Measurements from ENCODE around the gene PREX1. TPM values are rescaled to one million over a fixed set of nuclear protein-coding genes. Genes with fewer than 3 reads are reported as not detected.
A peak's percentile ranks its signal among the peaks of the same experiment; 100 is the strongest.

Gene PREX1
- total and polyA plus RNA-seq, 2 experiments from 2014 or later: 2.4 to 10.3 TPM

DNA sequence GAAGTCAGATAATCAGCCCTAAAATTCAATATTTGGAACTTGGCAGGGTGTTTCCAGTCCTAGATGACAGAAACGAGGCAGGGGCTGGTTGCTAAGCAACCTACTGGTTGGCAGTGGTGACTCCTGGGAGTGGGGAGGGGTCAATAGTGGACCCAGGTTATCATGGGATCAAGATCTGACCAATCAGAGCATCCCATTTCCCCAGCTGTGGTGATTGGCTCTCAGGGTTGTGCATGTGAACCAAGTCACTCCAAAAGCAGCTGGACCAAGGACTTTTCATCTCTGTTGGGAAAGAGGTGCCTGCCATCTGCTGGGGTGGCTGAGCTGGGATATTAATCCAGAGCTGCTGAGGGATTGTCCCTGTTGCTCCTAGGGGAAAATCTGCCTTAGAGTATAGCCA is 253.4 kb downstream of the PREX1 start:
- DNase-seq (ENCODE audit: low spot score) (peak; percentile 44), ATAC-seq (peak; percentile 44; the same call in 1 of the 3 replicates)
- Histone ChIP-seq H3K4me2 (no peak overlapping the region), H3K27me3 (ENCODE audit: insufficient read depth) (no peaks in the 10 kb centered on the region), H3K9me2 (ENCODE audit: insufficient read depth) (no peaks in the 10 kb centered on the region), H3K27ac (ENCODE audit: low read depth) (no peak overlapping the region), H3K4me1 (ENCODE audit: insufficient read depth) (no peaks in the 10 kb centered on the region), H2AFZ (no peak overlapping the region), H3K36me3 (ENCODE audit: insufficient read depth) (no peaks in the 10 kb centered on the region), H4K20me1 (replicated peaks; ENCODE audit: insufficient read depth) (no peaks in the 10 kb centered on the region), H3K4me3 (no peak overlapping the region), H3F3A (replicated peaks; ENCODE audit: low read depth) (no peaks in the 10 kb centered on the region), H3K79me2 (replicated peaks; ENCODE audit: insufficient read depth) (no peaks in the 10 kb centered on the region)
- no peaks in the 10 kb centered on the region; the same call in 2 of the 3 replicates for H3K9me3 Mint-ChIP-seq
- no peaks in the 10 kb centered on the region for H3K36me3 Mint-ChIP-seq (ENCODE audit: low read depth)
- TF ChIP-seq ZNF114 (CRISPR knock-in tag; IDR thresholded peaks at IDR 0.05) (no peak), REST (IDR thresholded peaks at IDR 0.05; ENCODE audit: unreplicated experiment) (no peak), EZH2 (IDR thresholded peaks at IDR 0.05; ENCODE audit: low read depth, unreplicated experiment) (no peak), CREB1 (CRISPR knock-in tag; IDR thresholded peaks at IDR 0.05; ENCODE audit: low read depth) (no peak)
- TF ChIP-seq, protein P1, sequence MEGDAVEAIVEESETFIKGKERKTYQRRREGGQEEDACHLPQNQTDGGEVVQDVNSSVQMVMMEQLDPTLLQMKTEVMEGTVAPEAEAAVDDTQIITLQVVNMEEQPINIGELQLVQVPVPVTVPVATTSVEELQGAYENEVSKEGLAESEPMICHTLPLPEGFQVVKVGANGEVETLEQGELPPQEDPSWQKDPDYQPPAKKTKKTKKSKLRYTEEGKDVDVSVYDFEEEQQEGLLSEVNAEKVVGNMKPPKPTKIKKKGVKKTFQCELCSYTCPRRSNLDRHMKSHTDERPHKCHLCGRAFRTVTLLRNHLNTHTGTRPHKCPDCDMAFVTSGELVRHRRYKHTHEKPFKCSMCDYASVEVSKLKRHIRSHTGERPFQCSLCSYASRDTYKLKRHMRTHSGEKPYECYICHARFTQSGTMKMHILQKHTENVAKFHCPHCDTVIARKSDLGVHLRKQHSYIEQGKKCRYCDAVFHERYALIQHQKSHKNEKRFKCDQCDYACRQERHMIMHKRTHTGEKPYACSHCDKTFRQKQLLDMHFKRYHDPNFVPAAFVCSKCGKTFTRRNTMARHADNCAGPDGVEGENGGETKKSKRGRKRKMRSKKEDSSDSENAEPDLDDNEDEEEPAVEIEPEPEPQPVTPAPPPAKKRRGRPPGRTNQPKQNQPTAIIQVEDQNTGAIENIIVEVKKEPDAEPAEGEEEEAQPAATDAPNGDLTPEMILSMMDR (conservative IDR thresholded peaks at IDR 0.05; ENCODE audit: low read depth in 2 of 2): no peak
- H3K27me3 Mint-ChIP-seq (ENCODE audit: insufficient read depth, low read depth, poor library complexity): peaks cover 6% of the 10 kb centered on the region
- no peaks in the 10 kb centered on the region; the same call in 2 of the 3 replicates for H3K4me1 Mint-ChIP-seq
- no peak overlapping the region for H3K4me3 Mint-ChIP-seq
- no peak overlapping the region for H3K27ac Mint-ChIP-seq

Other genes with a start within 250 kb of the PREX1 start
- 25.5 and 26.3 TPM in 2 replicates for gene ARFGEF2, start 93.7 kb upstream of the PREX1 start, total RNA-seq (2014; rRNA removed; shearing (Covaris generic))
- 7.2 and 7.5 TPM in 2 replicates for gene ARFGEF2, start 93.7 kb upstream of the PREX1 start, polyA plus RNA-seq (2016; fragmentation: Nextera tagmentation; extraction: Ambion mirVana)
- 312 and 326 TPM in 2 replicates for gene CSE1L, start 218.3 kb upstream of the PREX1 start, total RNA-seq (2014; rRNA removed; shearing (Covaris generic))
- gene CSE1L, start 218.3 kb upstream of the PREX1 start, polyA plus RNA-seq (2016; fragmentation: Nextera tagmentation; extraction: Ambion mirVana): 147 and 163 TPM in 2 replicates